ENCODE data around the gene SCAPER.

Gene SCAPER

DNA sequence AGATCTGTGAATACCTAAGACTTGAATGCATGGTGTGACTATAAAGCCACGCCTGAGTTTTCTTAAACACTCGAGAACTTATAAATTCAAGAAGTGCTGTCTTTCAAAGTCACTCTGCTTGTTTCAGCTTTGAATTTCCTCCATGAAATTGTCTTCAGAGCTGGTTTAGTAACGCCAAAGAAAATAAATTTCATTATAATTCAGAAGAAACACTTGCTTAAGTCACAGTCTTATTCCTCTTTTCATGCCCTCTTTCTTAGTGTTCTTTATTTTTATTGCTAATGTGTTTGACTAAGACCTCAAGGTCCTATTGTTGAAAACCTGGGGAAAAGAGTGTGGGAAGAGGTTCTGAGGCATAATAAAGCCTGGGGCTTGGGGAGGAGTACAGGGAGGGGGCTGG is 23.1 kb upstream of the SCAPER start:
- no peak for TF ChIP-seq CTCF (IDR thresholded peaks at IDR 0.05; ENCODE audit: low read depth, low read length)
- peaks cover 3% of the 10 kb centered on the region; the same call in 1 of the 2 replicates for H3K4me1 ChIP-seq
- no peak overlapping the region for H3K4me3 ChIP-seq (ENCODE audit: low read depth, low read length)
- no peaks in the 10 kb centered on the region for H3K9me3 ChIP-seq
- H3K36me3 ChIP-seq, result no peaks in the 10 kb centered on the region; the same call in 1 of the 2 replicates
- H3K27me3 ChIP-seq, result no peaks in the 10 kb centered on the region
- DNase-seq, result no peak

- DNase-seq, result no peak
- Histone ChIP-seq H3K36me3 (no peaks in the 10 kb centered on the region), H3K4me1 (no peaks in the 10 kb centered on the region), H3K4me3 (ENCODE audit: low read depth, low read length) (no peak overlapping the region), H3K9me3 (no peaks in the 10 kb centered on the region), H3K27me3 (no peaks in the 10 kb centered on the region)
- no peak for TF ChIP-seq CTCF (IDR thresholded peaks at IDR 0.05; ENCODE audit: low read depth, low read length)
These were observed 11.2 kb upstream of the SCAPER start for GRCh38 chr15:76916369-76916768.

- TF ChIP-seq CTCF (IDR thresholded peaks at IDR 0.05; ENCODE audit: low read depth, low read length), result no peak
- no peaks in the 10 kb centered on the region for H3K4me1 ChIP-seq
- H3K4me3 ChIP-seq (ENCODE audit: low read depth, low read length), result no peak overlapping the region
- H3K27me3 ChIP-seq, result no peaks in the 10 kb centered on the region
- H3K36me3 ChIP-seq, result no peaks in the 10 kb centered on the region
- no peak for DNase-seq
- H3K9me3 ChIP-seq, result no peaks in the 10 kb centered on the region
These were observed 8.6 kb upstream of the SCAPER start for GRCh38 chr15:76913737-76914136.

DNA sequence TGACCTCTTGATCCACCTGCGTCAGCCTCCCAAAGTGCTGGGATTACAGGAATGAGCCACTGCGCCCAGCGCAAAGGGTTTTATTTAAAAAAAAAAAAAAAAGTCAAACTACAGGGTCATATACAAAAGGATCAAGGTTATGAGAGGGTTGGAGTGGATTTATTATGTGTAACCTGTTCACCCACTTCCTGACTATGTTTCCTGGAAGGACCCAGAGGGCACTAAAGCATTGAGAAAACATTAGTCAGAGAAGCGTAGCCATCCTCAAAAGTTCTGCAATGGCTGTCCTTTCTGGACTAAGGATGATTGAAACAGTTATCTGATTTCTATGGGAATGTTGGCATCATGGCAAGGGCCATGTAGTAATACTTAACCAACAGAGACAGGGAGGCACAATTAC is 7.3 kb upstream of the SCAPER start:
- Histone ChIP-seq H3K27me3 (no peaks in the 10 kb centered on the region), H3K4me1 (no peaks in the 10 kb centered on the region), H3K36me3 (no peaks in the 10 kb centered on the region), H3K9me3 (no peaks in the 10 kb centered on the region), H3K4me3 (ENCODE audit: low read depth, low read length) (no peak overlapping the region)
- DNase-seq, result no peak
- TF ChIP-seq CTCF (IDR thresholded peaks at IDR 0.05; ENCODE audit: low read depth, low read length), result no peak

DNA sequence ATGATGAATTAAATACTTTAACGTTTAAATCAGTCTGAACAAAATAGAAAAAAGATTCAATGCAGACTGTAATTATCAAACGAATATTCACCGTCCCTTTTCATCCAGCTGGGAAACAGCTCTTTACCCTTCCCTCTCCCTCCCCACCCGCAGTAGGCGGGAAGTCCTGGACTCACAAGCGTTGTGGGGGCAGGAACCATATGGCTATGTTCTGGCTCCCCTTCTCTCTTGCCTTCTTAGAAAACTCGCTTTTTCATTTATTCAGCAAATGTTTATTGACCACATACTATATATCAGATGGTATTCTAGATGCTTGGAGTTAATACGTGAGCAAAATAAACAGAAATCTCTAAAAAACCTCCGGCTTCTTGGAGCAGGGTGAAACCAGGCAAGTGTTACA is 715 bp upstream of the SCAPER start:
- peak overlapping the region; percentile 85; the same call in 1 of the 2 replicates for H3K4me3 ChIP-seq (ENCODE audit: low read depth, low read length)
- H3K4me1 ChIP-seq, result peaks cover 2% of the 10 kb centered on the region
- no peaks in the 10 kb centered on the region for H3K36me3 ChIP-seq
- H3K27me3 ChIP-seq, result no peaks in the 10 kb centered on the region
- no peaks in the 10 kb centered on the region for H3K9me3 ChIP-seq
- DNase-seq, result no peak
- TF ChIP-seq CTCF (IDR thresholded peaks at IDR 0.05; ENCODE audit: low read depth, low read length), result no peak

DNA sequence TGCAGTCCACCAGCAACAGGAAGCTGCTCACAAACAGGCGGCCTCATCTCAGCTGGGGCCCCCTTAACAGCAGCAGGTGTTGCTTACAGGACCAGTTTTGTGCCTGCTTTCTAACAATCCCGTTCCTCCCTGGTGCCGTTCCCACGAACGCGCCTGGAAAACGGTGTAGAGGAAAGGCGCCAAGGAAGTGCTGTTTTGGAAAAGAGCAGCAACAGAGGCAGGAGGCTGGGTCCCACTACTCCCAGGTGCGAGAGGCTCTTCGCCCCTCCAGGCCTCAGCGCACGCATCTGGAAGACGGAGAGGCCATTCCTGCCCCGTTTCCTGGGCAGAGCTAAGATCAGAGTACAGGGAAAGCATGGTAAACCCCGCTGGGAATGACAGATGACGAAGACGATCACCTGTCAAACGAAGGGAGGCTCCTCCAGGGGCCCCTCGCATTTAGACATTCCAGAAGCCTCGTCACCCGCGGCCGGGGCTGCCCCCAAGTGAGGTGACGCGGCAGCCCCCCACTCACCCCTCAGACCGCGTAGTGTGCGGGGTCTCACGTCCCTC is 603 bp downstream of the SCAPER start:
- Histone ChIP-seq H3K4me3 (ENCODE audit: low read depth, low read length) (peak overlapping the region; percentile 85), H3K27me3 (no peaks in the 10 kb centered on the region), H3K9me3 (no peaks in the 10 kb centered on the region), H3K36me3 (no peaks in the 10 kb centered on the region), H3K4me1 (peaks cover 2% of the 10 kb centered on the region)
- no peak for TF ChIP-seq CTCF (IDR thresholded peaks at IDR 0.05; ENCODE audit: low read depth, low read length)
- peak; percentile 32 for DNase-seq

All from BE2C (cell line).